GM21786 (cell line): ENCODE results near the gene ASB13.

Experiments
- ATAC-seq: cut with Tn5 transposase; IDR thresholded peaks from one replicate; pipeline ENCODE4 v1.9.1; 2021; ENCODE audit not compliant: unreplicated experiment

Gene ASB13

DNA sequence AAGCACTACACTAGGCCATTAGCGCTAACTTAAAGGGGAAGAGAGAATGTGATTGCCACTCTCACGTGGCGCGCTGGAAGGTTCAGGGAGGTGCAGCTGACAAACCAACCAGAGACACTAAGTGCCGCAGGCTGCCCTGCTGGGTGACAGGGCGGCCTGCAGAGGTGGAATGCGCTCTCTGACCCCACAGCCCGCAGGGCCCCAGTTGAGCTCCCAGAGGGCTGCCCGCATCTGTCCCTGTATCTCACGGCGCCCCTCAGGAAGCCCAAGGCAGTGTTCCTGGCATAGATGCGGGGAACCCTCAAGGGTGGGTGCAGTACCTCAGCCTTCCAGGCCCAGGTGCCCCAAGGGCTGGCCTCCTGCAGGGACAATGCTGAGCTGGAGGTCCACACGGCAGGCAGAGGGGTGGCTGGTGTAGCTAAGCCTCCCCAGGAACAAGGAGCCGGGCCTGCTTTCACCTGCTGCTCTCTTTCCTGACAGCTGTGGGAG, 75.0 kb downstream of the ASB13 start:
- ATAC-seq: no peak

DNA sequence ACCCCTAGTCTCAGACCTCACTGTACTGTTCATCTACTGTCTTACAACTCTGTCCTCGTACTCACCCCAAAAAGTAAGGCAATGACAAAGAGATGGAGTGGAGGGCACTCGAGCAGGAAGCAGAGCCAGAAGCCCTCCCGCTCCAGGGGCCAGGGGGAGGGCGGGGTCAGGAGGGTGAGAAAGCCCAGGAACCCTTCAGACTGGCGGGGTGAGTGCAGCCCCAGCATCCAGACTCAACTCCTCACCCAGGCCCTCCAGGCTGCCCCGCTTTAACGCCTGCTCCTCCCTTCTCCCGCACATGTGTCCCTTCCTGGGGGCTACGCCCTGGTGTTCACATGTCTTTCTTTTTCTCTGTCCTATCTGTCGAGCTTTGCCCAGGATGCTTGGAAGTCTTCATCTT, 75.6 kb downstream of the ASB13 start:
- ATAC-seq: no peak

GRCh38 chr10:5589661-5590511, 76.5 kb downstream of the ASB13 start:
- ATAC-seq: no peak

- ATAC-seq: no peak
Measured at GRCh38 chr10:5589011-5589660, 77.3 kb downstream of the ASB13 start.
